Prostate gland (tissue), 2 donors: ENCODE data around the gene CCR9.

Experiments
- POLR2A ChIP-seq: fragments of 450-650 bp; IDR thresholded peaks from one replicate; pipeline ENCODE4 v1.6.1; 2016; ENCODE audit warnings: antibody characterized with exemption, mild to moderate bottlenecking
- TF ChIP-seq, protein P1 (sequence below), 4 experiments: fragments of 200-600 bp in 2 of 4; fragments of 450-650 bp in 2 of 4; sonication (generic) in 2 of 4; IDR thresholded peaks; 1 replicate in 3 of 4; 2 replicates in 1 of 4; pipeline ENCODE4 v1.5.1; 2016 to 2019; ENCODE audit warnings: antibody characterized with exemption in 4 of 4, mild to moderate bottlenecking in 2 of 4, moderate library complexity in 2 of 4

DNA sequence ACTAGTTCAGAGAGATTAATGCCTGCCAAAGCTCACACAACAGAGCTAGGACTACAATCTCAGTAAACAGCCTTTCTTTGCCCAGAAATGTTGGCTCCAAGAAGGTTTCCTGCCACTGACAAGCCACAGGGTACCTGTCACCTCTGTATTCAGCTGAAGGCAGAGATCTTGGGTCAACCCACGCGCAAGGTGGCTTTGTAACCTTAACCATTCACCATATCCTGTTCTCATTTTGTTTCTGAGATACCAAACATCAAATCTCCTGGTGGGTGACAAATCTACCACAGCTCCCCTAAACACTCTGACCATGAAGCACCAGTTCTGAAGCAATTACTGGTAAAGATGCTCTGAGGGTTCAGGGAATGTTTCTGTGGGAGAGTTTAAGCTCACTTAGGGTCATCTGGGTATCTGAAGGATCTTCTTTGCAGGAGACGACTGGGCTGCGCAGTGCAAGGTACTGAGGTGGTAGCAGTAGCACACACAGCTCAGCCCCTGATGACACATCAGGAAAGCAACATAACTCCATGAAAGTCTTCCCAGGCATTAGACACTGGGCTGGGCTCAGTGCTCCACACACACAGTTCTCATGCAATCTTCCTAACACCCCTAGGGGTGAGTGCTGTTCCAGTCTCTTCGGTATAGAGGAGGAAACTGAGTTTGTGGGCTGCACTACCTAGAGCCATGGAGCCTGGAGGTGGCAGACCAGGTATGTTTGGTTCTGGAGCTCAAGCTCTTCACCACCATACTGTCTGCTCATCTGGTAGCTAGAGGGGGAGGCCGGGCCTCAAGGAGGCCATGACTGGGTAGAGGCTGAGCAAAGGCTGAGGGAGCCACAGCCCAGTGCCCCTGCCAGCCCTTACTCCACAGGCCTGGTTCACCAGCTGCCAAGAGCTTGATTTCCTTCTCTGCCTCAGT lies 64.6 kb downstream of the CCR9 start:
- TF ChIP-seq, protein P1, sequence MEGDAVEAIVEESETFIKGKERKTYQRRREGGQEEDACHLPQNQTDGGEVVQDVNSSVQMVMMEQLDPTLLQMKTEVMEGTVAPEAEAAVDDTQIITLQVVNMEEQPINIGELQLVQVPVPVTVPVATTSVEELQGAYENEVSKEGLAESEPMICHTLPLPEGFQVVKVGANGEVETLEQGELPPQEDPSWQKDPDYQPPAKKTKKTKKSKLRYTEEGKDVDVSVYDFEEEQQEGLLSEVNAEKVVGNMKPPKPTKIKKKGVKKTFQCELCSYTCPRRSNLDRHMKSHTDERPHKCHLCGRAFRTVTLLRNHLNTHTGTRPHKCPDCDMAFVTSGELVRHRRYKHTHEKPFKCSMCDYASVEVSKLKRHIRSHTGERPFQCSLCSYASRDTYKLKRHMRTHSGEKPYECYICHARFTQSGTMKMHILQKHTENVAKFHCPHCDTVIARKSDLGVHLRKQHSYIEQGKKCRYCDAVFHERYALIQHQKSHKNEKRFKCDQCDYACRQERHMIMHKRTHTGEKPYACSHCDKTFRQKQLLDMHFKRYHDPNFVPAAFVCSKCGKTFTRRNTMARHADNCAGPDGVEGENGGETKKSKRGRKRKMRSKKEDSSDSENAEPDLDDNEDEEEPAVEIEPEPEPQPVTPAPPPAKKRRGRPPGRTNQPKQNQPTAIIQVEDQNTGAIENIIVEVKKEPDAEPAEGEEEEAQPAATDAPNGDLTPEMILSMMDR (IDR thresholded peaks at IDR 0.05): no peak
- no peak for TF ChIP-seq POLR2A
